Measurements from ENCODE around the gene GTPBP2. TPM values are rescaled to one million over a fixed set of nuclear protein-coding genes. Genes with fewer than 3 reads are reported as not detected.

Gene GTPBP2
- total and polyA plus RNA-seq, 2 of the 13 experiments (the other 11 are each of a cell fraction or from before 2014, with no cell fraction given) = 26.9 to 88.2 TPM

- TF ChIP-seq ZNF781 (CRISPR knock-in tag; IDR thresholded peaks at IDR 0.05; ENCODE audit: borderline replicate concordance, not compliant biosample characterization) = no peak
- no peak for TF ChIP-seq ZNF10 (CRISPR knock-in tag; IDR thresholded peaks at IDR 0.05; ENCODE audit: borderline replicate concordance, low read depth)
- no peak for TF ChIP-seq ZNF343 (CRISPR knock-in tag; IDR thresholded peaks at IDR 0.05)
- no peak for TF ChIP-seq RBFOX2 (IDR thresholded peaks at IDR 0.05; ENCODE audit: low read depth, low read length)
- TF ChIP-seq SRF (IDR thresholded peaks at IDR 0.05; ENCODE audit: low read depth, low read length) = no peak
- TF ChIP-seq, protein P1, sequence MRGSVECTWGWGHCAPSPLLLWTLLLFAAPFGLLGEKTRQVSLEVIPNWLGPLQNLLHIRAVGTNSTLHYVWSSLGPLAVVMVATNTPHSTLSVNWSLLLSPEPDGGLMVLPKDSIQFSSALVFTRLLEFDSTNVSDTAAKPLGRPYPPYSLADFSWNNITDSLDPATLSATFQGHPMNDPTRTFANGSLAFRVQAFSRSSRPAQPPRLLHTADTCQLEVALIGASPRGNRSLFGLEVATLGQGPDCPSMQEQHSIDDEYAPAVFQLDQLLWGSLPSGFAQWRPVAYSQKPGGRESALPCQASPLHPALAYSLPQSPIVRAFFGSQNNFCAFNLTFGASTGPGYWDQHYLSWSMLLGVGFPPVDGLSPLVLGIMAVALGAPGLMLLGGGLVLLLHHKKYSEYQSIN (CRISPR knock-in tag; IDR thresholded peaks at IDR 0.05; ENCODE audit: borderline replicate concordance) = no peak
- TF ChIP-seq REL (CRISPR knock-in tag; conservative IDR thresholded peaks at IDR 0.05) = no peak
- TF ChIP-seq ZNF383 (CRISPR knock-in tag; IDR thresholded peaks at IDR 0.05; ENCODE audit: borderline replicate concordance) = no peak
- TF ChIP-seq ZBTB14 (CRISPR knock-in tag; IDR thresholded peaks at IDR 0.05) = no peak
- no peak; a peak in 1 of 4 replicates for TF ChIP-seq MAFK (conservative IDR thresholded peaks at IDR 0.05 in 1 of 2, IDR thresholded peaks at IDR 0.05 in 1 of 2; ENCODE audit: low read length in 2 of 2)
- no peak for TF ChIP-seq SUZ12 (IDR thresholded peaks at IDR 0.05; ENCODE audit: low read depth, low read length)
- no peak for TF ChIP-seq ZNF562 (CRISPR knock-in tag; IDR thresholded peaks at IDR 0.05; ENCODE audit: borderline replicate concordance)
- no peak for TF ChIP-seq PRMT3 (CRISPR knock-in tag; IDR thresholded peaks at IDR 0.05; ENCODE audit: borderline replicate concordance, low read depth)
- TF ChIP-seq SNAPC2 (CRISPR knock-in tag; IDR thresholded peaks at IDR 0.05) = peak; percentile 97; the same call in 1 of the 2 replicates
- no peak for TF ChIP-seq ZNF879 (CRISPR knock-in tag; IDR thresholded peaks at IDR 0.05)
- TF ChIP-seq, protein P2, sequence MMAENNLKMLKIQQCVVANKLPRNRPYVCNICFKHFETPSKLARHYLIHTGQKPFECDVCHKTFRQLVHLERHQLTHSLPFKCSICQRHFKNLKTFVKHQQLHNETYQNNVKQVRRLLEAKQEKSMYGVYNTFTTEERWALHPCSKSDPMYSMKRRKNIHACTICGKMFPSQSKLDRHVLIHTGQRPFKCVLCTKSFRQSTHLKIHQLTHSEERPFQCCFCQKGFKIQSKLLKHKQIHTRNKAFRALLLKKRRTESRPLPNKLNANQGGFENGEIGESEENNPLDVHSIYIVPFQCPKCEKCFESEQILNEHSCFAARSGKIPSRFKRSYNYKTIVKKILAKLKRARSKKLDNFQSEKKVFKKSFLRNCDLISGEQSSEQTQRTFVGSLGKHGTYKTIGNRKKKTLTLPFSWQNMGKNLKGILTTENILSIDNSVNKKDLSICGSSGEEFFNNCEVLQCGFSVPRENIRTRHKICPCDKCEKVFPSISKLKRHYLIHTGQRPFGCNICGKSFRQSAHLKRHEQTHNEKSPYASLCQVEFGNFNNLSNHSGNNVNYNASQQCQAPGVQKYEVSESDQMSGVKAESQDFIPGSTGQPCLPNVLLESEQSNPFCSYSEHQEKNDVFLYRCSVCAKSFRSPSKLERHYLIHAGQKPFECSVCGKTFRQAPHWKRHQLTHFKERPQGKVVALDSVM (CRISPR knock-in tag; IDR thresholded peaks at IDR 0.05) = peak; percentile 68; the same call in 1 of the 2 replicates
- peak; percentile 54; the same call in 1 of the 2 replicates for TF ChIP-seq CC2D1A (CRISPR knock-in tag; IDR thresholded peaks at IDR 0.05)
- TF ChIP-seq, protein P3, sequence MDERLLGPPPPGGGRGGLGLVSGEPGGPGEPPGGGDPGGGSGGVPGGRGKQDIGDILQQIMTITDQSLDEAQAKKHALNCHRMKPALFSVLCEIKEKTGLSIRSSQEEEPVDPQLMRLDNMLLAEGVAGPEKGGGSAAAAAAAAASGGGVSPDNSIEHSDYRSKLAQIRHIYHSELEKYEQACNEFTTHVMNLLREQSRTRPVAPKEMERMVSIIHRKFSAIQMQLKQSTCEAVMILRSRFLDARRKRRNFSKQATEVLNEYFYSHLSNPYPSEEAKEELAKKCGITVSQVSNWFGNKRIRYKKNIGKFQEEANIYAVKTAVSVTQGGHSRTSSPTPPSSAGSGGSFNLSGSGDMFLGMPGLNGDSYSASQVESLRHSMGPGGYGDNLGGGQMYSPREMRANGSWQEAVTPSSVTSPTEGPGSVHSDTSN (CRISPR knock-in tag; IDR thresholded peaks at IDR 0.05) = no peak
- TF ChIP-seq SETDB1 (CRISPR knock-in tag; IDR thresholded peaks at IDR 0.05; ENCODE audit: borderline replicate concordance) = no peak
- TF ChIP-seq PCBP1 (IDR thresholded peaks at IDR 0.05; ENCODE audit: borderline replicate concordance, low read depth, low read length) = no peak
- no peak for TF ChIP-seq ZNF7 (CRISPR knock-in tag; IDR thresholded peaks at IDR 0.05)
- TF ChIP-seq ZNF614 (CRISPR knock-in tag; IDR thresholded peaks at IDR 0.05; ENCODE audit: borderline replicate concordance) = peak; percentile 69; the same call in 1 of the 2 replicates
- TF ChIP-seq HNRNPH1 (optimal IDR thresholded peaks at IDR 0.05; ENCODE audit: low read depth, low read length) = no peak
- TF ChIP-seq MYC (CRISPR knock-in tag; IDR thresholded peaks at IDR 0.05; ENCODE audit: borderline replicate concordance) = peak; percentile 78; the same call in 1 of the 2 replicates
Measured at GRCh38 chr6:43671801-43672690, 43.0 kb upstream of the GTPBP2 start (continued).
